HepG2 (cell line): ENCODE measurements around the gene ARHGAP30. TPM values are rescaled to one million over a fixed set of nuclear protein-coding genes. Genes with fewer than 3 reads are reported as not detected.

ENCODE experiments used
- ASH2L ChIP-seq: fragments of 300-600, 200-600 bp; sonication (generic); IDR thresholded peaks from 2 replicates; pipeline ENCODE4 v1.7.0; 2017; ENCODE audit warnings: low read depth, mild to moderate bottlenecking, moderate library complexity, mixed read lengths, low read length; ENCODE audit not compliant: insufficient read length
- KIAA2018 ChIP-seq: sonication (generic); formaldehyde crosslinking; IDR thresholded peaks from 2 replicates; pipeline ENCODE4 v1.5.0; 2020; ENCODE audit warnings: mild to moderate bottlenecking, missing genetic modification reagents, borderline replicate concordance
- POGZ ChIP-seq: sonication (generic); formaldehyde crosslinking; IDR thresholded peaks from 2 replicates; pipeline ENCODE4 v1.4.0; 2020; ENCODE audit warnings: mild to moderate bottlenecking, missing genetic modification reagents
- ZBTB44 ChIP-seq: sonication (generic); formaldehyde crosslinking; IDR thresholded peaks from 2 replicates; pipeline ENCODE4 v1.4.0; 2020; ENCODE audit warnings: missing genetic modification reagents
- ZNF142 ChIP-seq: sonication (generic); formaldehyde crosslinking; IDR thresholded peaks from 2 replicates; pipeline ENCODE4 v1.4.0; 2020; ENCODE audit warnings: missing genetic modification reagents
- ZNF264 ChIP-seq: sonication (generic); formaldehyde crosslinking; IDR thresholded peaks from 2 replicates; pipeline ENCODE4 v1.4.0; 2020; ENCODE audit warnings: missing genetic modification reagents
- ZNF589 ChIP-seq: sonication (generic); formaldehyde crosslinking; conservative IDR thresholded peaks from 2 replicates; pipeline ENCODE4 v1.8.0; 2022; ENCODE audit warnings: mild to moderate bottlenecking, moderate library complexity, missing genetic modification reagents
- ZNF703 ChIP-seq: sonication (generic); formaldehyde crosslinking; IDR thresholded peaks from 2 replicates; pipeline ENCODE4 v1.5.1; 2020; ENCODE audit warnings: missing genetic modification reagents, mild to moderate bottlenecking, moderate library complexity, borderline replicate concordance
- ZNF878 ChIP-seq: sonication (generic); formaldehyde crosslinking; IDR thresholded peaks from 2 replicates; pipeline ENCODE4 v1.8.1; 2023; ENCODE audit warnings: mild to moderate bottlenecking, missing genetic modification reagents, moderate library complexity
- polyA plus RNA-seq, 8 experiments: library from polyadenylated mRNA; depleted of rRNA in 3 of 8; stranded (reverse) in 7 of 8; unstranded in 1 of 8; fragments of >200 nt; fragmentation: Illumina TruSeq in 4 of 8; extraction: Trizol in 4 of 8; gene quantifications; 2 replicates each; pipeline versions ENCODE4 v1.2.1 to v1.2.3, GENCODE V29; 2011 to 2016; ENCODE audit warnings: low read depth in 4 of 8, missing spikeins in 1 of 8, mixed read lengths in 1 of 8; ENCODE audit not compliant: insufficient read depth in 1 of 8
- total RNA-seq, 5 experiments: library from RNA; depleted of rRNA; stranded (reverse); fragments of >200 nt; fragmentation: Illumina TruSeq; extraction: Trizol; gene quantifications; 2 replicates each; pipeline ENCODE4 v1.2.3, GENCODE V29; 2016; ENCODE audit warnings: low read depth in 1 of 5
- TF ChIP-seq, protein P1 (sequence below): sonication (generic); formaldehyde crosslinking; IDR thresholded peaks from 2 replicates; pipeline ENCODE4 v1.5.0; 2020; ENCODE audit warnings: missing genetic modification reagents

Gene ARHGAP30
- total and polyA plus RNA-seq, 2 of the 13 experiments (the other 11 are each of a cell fraction or from before 2014, with no cell fraction given): 0.13 to 0.20 TPM

- TF ChIP-seq ZNF142 (CRISPR knock-in tag) (no peak), ZNF264 (0 out of 2 replicates have a peak, but pooled peaks have one; percentile 27), POGZ (CRISPR knock-in tag) (no peak), ASH2L (peak; percentile 39), ZNF878 (CRISPR knock-in tag) (no peak), KIAA2018 (CRISPR knock-in tag) (no peak), ZNF703 (no peak), ZBTB44 (CRISPR knock-in tag) (no peak), ZNF589 (CRISPR knock-in tag) (no peak)
- TF ChIP-seq, protein P1, sequence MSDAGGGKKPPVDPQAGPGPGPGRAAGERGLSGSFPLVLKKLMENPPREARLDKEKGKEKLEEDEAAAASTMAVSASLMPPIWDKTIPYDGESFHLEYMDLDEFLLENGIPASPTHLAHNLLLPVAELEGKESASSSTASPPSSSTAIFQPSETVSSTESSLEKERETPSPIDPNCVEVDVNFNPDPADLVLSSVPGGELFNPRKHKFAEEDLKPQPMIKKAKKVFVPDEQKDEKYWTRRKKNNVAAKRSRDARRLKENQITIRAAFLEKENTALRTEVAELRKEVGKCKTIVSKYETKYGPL (CRISPR knock-in tag): no peak
Observed at GRCh38 chr1:161044908-161045735, 24.6 kb downstream of the ARHGAP30 start (continued).
